NCI-H774 (cell line): ENCODE results near the gene PLXNA4.
A peak's percentile ranks its signal among the peaks of the same experiment; 100 is the strongest.

Source experiments
- DNase-seq: peaks from one replicate; lab custom pipeline; 2025; lab: John Stamatoyannopoulos, UW

PLXNA4 gene

GRCh38 chr7:132386201-132386681 is 190.0 kb downstream of the PLXNA4 start:
- peak; percentile 72 for DNase-seq

DNA sequence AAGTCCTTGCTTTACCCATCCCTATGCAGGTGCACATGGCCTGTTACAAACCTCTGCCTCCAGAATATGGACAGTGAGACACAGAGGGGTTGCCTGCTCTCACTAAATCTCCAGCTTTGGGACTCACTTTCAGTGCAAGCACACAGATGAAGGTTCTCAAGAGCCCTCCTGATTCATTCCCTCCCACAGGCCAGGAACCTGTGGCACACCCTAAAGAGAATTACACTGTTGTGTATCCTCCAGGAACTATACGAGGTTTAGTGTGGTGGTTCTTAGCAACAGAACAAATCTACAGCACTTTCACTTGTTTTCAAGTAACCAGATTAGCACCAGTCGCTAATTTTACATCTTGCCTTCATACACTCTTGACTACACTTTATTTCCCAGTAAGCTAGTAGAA is 192.3 kb downstream of the PLXNA4 start:
- DNase-seq: no peak

DNA sequence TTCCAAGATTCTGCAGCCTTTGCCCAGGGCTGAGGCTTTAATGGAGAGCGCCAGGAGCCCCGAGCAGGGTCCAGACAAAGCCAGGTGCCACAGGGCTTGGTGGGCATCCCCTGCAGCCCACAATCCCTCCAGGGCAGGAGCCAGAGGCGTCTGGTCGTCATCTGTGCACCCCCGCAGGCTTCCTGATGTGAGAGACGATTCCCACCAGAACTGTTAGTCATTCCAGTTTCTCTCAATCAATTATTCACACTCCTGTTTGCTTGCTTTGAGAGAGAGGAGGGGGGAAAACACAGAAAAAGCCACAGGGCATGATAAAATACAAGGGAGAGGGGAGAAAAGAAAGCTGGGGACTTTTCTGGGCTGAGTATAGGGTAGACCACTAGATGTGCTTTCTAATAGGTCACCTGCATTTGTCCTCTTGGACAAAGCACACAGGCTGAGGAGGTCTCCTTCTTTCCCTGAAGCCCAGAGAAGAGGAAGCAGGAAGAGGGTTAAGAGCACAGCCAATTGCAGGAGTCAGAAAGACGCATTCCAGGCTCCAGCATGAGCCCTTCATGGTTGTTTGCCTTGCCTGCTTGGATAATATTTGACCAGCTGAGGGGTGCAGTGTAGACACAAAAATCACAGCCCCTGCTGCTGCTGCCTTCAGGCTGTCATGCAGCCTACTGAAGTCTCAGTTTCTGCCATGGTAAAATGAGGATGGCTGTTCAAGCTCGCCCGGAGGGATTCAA is 194.4 kb downstream of the PLXNA4 start:
- peak; percentile 58 for DNase-seq

- DNase-seq: no peak
These were observed 196.2 kb downstream of the PLXNA4 start for GRCh38 chr7:132380059-132380458.

DNA sequence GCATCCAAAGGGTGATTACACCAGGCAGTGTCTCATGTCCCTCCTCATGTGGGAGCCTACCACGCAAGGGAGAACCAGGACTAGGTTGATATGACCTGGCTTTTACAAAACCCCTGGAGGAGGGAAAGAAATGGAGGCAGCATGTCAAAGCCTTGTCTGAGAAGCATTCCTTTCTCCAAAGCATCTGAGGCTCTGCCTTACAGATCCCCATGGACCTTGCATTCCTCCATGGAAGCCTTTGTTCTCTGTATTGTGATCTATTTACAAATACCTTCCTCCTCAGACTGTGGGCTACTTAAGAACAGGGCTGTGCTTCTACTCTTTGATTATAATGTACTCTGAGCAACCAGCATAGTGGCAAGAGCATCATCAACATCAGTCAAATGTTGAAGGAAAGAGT is 197.0 kb downstream of the PLXNA4 start:
- DNase-seq: no peak

DNA sequence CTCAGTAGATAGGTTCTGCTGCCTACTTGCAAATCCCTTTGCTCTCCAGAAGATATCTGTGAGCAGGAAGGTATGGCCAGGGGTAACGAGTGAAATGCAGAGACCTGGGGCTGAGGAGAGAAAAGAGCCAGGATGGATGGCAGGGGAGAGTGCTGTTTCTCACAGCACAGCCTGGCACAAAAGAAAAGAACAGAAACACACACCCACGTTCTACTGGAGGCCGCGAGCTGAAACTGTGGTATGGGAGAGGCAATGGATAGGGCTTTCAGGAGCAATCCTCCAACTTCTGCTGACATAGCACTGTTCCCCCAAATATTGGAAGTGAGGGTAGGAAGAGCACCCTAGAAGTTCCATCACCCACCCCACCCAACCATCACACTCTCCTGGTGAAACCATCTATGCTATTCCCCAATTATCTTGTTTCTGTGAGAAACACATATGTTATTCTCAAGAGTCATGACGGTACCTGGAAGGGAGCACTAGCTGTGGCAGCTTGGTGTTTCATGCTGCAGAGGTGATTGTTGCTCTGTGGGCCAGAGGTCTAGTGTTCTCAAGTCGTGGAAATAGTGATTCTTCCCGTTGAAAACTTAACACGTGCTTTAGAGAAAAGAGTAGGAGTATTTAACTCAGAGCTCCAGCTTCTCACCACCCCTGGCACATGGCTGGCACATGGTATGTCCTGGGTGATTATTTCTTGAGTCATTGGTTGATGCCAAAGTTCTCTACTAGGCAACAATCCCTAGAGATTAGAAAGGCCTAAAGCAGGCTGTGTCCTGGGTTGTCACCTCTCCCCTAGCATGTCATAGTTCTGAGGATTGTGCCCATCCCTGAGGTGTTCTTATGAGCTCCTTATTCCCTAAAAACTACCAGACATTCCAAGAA is 198.3 kb downstream of the PLXNA4 start:
- DNase-seq: no peak

DNA sequence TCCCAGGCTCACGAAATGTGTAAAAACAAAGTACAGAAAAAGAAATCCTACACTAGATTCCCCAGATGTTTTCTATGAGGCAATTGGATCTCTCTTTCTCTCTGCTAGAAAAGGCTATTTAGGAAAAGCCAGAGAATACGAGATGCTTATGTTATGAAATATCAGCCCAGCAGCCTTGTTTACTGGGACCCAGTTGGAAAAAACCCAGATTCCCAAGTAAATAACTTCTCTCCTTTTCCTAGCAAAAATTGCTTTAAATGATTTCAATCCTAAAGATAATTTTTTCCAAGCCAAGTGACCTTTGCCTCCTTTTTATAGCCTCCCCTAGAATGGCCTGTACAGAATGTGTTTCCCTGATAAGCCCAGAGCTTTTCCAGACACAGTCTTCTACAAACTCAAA is 199.3 kb downstream of the PLXNA4 start:
- DNase-seq: no peak

GRCh38 chr7:132376361-132377013 is 199.8 kb downstream of the PLXNA4 start:
- DNase-seq: no peak

DNA sequence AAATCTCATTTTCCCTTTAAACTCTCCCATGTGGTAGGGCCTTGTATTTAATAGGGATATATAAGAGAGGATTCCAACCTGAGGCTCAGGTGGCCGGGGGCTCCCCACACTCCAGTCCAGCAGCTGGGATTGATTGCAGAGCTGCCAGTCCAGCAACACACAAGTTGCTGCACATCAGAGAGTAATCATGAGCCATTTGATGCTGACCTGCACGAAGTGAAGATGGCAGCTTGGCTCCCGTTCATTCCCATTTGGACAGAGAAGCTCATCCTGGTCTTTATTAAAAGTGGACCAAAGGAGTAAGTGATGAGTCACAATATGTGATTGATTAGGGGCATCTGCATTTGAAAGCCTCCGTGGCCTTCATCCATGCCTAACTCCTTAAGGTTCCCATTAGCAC is 202.4 kb downstream of the PLXNA4 start:
- no peak for DNase-seq

- no peak for DNase-seq
These were observed 203.2 kb downstream of the PLXNA4 start for GRCh38 chr7:132373041-132373440.

DNA sequence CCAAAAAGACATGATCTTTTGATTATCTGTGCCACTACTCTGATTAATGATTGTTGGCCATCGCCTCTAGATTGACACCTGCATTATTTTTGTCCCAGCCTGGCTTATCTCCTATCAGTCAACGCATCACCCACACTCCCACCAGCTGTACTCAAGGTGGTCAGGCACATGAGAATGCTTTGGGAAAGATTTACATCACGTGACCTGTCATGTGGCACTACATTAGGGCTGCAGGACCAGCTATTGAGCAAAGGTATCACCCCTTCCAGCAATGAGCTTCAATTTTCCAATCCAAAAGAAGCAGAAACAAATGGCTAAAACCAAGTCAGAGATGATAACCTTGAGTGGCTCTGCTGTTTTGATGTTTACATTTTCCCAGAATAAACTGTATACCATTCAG is 204.3 kb downstream of the PLXNA4 start:
- DNase-seq: no peak

DNA sequence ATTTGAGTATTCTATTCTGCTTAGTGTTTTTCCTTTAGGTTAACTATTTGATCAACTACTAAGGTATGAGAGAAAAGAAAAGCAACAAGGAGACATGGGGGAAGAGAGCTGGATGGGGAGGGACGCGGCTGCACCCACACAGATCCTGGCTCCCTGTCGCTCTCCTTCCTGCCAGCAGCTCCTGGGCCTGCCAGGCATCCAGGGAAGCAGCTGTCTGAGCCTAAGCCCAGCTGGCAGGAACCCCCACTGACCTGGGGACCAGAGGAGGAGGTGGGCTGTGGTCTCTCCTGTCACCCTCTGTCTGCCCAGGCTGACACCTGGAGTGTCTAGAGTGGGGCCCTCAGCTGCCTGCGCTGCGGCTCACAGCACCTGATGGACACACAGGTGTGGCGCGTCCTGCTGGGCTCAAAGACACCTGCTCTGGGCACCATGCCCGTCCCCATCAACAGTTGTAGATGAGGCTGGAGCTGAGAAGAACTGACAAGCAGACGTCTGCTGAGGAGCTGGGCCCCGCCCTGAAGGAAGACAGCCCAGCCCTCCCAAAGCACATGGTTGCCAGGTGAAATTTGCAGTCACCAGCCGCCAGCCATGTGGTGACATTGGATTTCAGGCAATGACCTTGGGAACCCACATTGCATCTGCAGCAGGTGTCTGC is 207.9 kb downstream of the PLXNA4 start:
- DNase-seq: peak; percentile 83

DNA sequence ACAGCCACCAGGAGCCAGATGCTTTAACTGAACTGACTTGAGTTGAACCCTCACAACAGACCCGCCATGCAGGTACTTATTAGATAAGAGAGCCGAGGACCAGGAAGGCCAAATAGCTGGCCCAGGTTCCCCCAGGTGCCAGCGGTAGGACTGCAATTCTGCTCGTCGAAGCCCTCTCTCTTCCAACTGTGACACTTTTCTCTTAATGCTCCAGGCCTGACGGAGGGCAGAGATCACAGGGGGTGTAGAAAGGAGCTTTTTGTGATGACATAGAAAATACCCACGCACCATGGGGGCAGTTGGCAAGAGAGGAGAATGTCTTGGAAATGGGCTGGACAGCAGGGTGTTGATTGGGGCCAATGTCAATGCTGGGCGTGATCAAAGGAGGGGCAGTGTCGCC is 208.5 kb downstream of the PLXNA4 start:
- DNase-seq: no peak

- DNase-seq: no peak
These were observed 209.3 kb downstream of the PLXNA4 start for GRCh38 chr7:132367004-132367403.

- DNase-seq: no peak
These were observed 212.0 kb downstream of the PLXNA4 start for GRCh38 chr7:132364226-132364625.

DNA sequence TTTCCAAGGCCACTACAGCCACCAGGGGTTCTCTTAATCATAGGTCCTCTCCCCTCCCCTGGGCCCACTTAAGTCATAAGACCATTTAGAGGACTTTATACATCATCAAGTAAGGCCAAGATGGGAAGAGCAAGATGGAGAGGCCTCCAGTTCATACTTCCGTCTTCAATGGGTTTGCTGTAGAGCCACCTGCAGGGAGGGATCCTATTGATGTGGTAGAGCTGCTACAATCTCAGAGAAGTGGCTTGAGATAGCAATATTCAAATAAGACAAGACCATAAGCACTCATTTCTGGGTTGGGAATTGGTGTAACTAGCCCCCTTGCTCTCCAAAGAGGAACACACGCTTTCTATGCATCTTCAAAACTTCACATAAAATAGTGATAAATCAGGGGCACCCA is 214.2 kb downstream of the PLXNA4 start:
- no peak for DNase-seq

GRCh38 chr7:132361146-132361545 is 215.1 kb downstream of the PLXNA4 start:
- no peak for DNase-seq

GRCh38 chr7:132359743-132360142 is 216.5 kb downstream of the PLXNA4 start:
- no peak for DNase-seq

DNA sequence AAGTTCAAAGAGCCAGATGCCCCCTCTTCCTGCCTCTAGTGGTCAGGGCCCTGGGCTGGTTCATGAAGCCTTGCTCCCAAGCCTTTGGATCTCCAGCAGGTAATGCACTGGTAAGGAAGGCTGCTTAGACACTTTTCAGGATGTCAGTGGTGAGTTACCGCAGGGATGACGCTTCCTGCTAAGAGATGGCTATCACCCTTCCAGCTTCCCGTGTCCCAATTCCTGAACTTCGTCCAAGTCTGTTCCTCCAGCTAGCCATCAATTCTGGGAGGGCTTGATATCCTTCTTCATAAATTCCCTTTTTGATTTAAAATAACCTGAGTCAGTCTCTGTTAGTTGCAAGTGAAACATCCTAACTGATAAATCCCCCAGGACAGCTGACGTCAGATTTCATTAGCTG is 221.2 kb downstream of the PLXNA4 start:
- DNase-seq: no peak

- no peak for DNase-seq
These were observed 221.7 kb downstream of the PLXNA4 start for GRCh38 chr7:132354527-132354926.

- no peak for DNase-seq
These were observed 222.3 kb downstream of the PLXNA4 start for GRCh38 chr7:132353936-132354335.

GRCh38 chr7:132352800-132353199 is 223.5 kb downstream of the PLXNA4 start:
- no peak for DNase-seq
